Astrocyte of the spinal cord (primary cell): Measurements from ENCODE around the gene DDX10.

Experiments
- DNase-seq: peaks from one replicate; pipeline ENCODE4 v3.0.0; 2011; ENCODE audit warnings: low read depth, low spot score
- H3K4me3 ChIP-seq: 2 replicates; pipeline ENCODE4 v1.5.1; 2011; ENCODE audit warnings: low read depth, mild to moderate bottlenecking, low read length, moderate library complexity
- CTCF ChIP-seq: IDR thresholded peaks from 2 replicates; pipeline ENCODE4 v1.5.1; 2012; ENCODE audit warnings: low read depth, mild to moderate bottlenecking, low read length, inconsistent platforms
- in situ Hi-C: cut with HindIII; loops from 2 replicates; pipeline ENCODE4 v1.10.0; 2017; ENCODE audit warnings: low sequenced_read_pairs

Gene DDX10

GRCh38 chr11:108708173-108708572, 43.3 kb downstream of the DDX10 start:
- TF ChIP-seq CTCF = no peak
- DNase-seq = no peak
- in situ Hi-C loops = no loop called here
- no peak overlapping the region for H3K4me3 ChIP-seq

GRCh38 chr11:108709741-108710140, 44.9 kb downstream of the DDX10 start:
- TF ChIP-seq CTCF = no peak
- in situ Hi-C loops = no loop called here
- no peak overlapping the region for H3K4me3 ChIP-seq
- DNase-seq = no peak

DNA sequence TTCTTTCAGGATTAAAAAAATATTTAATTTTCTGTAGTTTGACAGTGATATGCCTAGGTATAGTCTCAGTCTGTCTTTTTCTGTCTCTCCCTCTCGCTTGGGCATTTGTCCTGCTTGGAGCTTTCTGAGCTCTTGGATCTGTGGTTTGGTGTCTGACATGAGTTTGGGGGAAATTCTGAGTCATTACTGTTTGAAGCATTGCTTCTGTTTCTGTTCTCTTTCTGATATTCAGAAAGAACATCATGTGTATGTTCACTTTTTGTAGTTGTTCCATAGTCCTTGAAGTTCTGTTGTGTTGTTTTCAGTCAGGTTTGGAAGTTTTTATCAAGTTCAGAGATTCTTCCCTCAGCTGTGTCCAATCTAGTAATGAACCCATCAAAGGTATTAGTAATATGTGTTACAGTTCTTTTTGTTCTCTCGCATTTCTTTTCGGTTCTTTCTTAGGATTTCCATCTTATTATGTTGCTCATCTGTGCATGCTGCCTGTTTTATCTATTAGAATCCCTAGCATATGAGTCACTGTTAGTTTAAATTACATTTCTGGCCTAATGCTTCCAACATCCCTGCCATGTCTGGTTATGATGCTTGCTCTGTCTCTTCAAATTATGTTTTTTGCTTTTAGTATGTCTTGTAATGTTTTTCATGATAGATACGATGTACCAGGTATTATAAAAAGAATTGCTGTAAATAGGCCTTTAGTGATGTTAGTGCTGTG, 48.4 kb downstream of the DDX10 start:
- DNase-seq = peak; percentile 75
- in situ Hi-C loops = no loop called here
- H3K4me3 ChIP-seq = no peak overlapping the region
- no peak for TF ChIP-seq CTCF

GRCh38 chr11:108715239-108715638, 50.4 kb downstream of the DDX10 start:
- in situ Hi-C loops = no loop called here
- TF ChIP-seq CTCF = no peak
- DNase-seq = no peak
- H3K4me3 ChIP-seq = no peak overlapping the region

DNA sequence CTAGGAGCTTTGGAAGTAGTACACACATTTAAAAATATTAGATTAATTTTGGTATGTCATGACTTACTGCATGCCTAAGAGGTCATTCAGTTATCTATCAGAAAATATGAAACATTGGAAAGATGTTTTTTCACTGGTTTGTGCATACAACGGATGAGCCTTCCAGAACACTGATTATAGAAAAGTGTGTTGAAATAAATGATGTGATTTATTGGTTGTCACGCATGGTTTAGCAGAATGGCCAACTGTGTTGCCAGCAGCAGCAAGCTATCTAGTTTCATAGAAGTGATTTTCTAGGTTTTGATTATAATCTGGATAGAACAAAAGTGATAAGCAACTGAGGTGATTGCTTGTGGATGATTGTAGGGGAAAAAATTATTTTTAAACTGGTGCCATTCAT, 53.6 kb downstream of the DDX10 start:
- in situ Hi-C loops = no loop called here
- no peak for TF ChIP-seq CTCF
- DNase-seq = no peak
- no peak overlapping the region for H3K4me3 ChIP-seq

DNA sequence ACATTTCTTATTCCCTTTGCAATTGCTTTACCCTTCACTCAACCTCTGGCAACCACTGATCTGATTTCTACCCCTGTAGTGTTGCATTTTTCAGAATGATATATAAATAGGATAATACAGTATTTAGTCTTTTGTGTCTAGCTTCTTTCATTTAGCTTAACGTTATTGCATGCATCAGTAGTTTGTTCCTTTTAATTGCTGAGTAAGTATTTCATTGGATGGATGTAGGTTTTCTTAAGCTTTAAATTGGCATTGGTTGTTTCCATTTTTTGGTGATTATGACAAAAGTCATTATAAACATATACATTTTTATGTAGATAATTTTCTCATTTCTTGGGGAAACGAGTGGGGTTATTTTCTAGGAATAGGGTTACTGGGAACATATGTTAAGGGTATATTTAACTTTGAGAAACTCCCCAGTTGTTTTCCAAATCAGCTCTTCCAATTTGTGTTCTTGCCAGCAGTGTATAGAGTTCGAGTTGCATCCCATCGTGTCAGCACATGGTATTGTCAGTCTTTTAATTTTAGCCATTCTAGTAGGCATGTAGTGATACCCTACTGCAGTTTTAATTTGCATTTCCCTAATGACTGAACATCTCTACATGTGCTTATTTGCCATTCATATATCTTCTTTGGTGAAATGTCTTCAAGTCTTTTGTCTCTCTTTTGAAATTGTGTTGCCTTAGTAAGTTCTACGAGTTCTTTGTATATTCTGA, 60.3 kb downstream of the DDX10 start:
- H3K4me3 ChIP-seq = no peak overlapping the region
- in situ Hi-C loops = no loop called here
- TF ChIP-seq CTCF = no peak
- DNase-seq = no peak
